ENCODE data around the gene KLHDC10. TPM values are rescaled to one million over a fixed set of nuclear protein-coding genes. Genes with fewer than 3 reads are reported as not detected.
"Not testable (repeated sequence)": the region's sequence is repeated elsewhere in the genome, so short reads cannot be mapped to it uniquely, and the experiment has no call there.

Gene KLHDC10
- polyA plus RNA-seq, 1 donor from 2014 or later: 59.1 TPM

DNA sequence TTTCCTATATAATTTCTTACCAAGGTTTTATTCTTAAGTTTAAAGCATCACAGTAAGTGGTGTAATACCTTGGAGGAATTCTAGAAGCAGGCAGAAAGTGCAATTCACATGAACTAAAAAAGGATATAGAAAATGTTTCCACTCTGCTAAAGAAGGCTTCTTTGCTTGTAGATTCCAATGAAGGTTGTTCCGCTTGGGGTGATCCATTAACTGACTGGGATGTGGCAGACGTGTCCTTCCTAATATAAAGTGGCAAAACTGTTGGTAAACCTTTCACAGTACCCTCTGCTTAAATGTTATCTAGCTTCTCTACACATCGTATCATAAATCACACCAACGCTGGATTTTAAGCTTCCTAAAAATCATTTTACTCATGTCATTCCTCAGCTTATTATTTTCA is 21.4 kb upstream of the KLHDC10 start:
- Histone ChIP-seq H3K4me2 (ENCODE audit: low read length) (no peak overlapping the region), H3F3A (ENCODE audit: insufficient read depth, low read length, poor library complexity, severe bottlenecking) (no peaks in the 10 kb centered on the region), H3K36me3 (ENCODE audit: insufficient read depth, low read length) (peaks cover 4% of the 10 kb centered on the region), H3K4me3 (ENCODE audit: low read length) (no peak overlapping the region), H3K27ac (ENCODE audit: low read length) (no peak overlapping the region), H2AFZ (ENCODE audit: low read depth, low read length) (no peak overlapping the region), H4K20me1 (ENCODE audit: insufficient read depth) (no peaks in the 10 kb centered on the region), H3K27me3 (ENCODE audit: insufficient read depth, low read depth, low read length) (no peaks in the 10 kb centered on the region), H3K9me2 (ENCODE audit: insufficient read depth, low read length) (no peaks in the 10 kb centered on the region), H3K9me3 (ENCODE audit: low read length) (no peaks in the 10 kb centered on the region), H3K79me2 (replicated peaks; ENCODE audit: insufficient read depth, low read length) (peaks cover 13% of the 10 kb centered on the region), H3K9ac (ENCODE audit: low read length) (no peak overlapping the region)
- no peak for TF ChIP-seq TAF1 (IDR thresholded peaks at IDR 0.05; ENCODE audit: low read depth)

DNA sequence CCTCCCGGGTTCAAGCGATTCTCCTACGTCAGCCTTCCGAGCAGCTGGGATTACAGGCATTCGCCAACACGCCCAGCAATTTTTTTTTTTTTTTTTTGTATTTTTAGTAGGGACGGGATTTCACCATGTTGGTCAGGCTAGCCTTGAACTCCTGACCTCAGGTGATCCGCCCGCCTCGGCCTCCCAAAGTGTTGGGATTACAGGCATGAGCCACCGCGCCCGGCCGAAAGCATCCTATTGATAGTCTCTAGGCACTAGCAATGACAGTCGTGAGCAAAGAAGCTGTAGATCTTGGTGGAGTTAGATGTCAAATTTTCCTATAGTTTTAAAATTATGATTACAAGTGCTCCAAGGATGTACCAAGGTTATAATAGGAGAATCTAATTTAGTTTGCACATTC is 18.1 kb upstream of the KLHDC10 start:
- not testable (repeated sequence) for H3K9me2 ChIP-seq (ENCODE audit: insufficient read depth, low read length); H3K36me3 ChIP-seq (ENCODE audit: insufficient read depth, low read length); H3K27me3 ChIP-seq (ENCODE audit: insufficient read depth, low read depth, low read length); H4K20me1 ChIP-seq (ENCODE audit: insufficient read depth); H3F3A ChIP-seq (ENCODE audit: insufficient read depth, low read length, poor library complexity, severe bottlenecking); H3K27ac ChIP-seq (ENCODE audit: low read length); H3K9me3 ChIP-seq (ENCODE audit: low read length); H3K4me2 ChIP-seq (ENCODE audit: low read length); H3K4me3 ChIP-seq (ENCODE audit: low read length); H2AFZ ChIP-seq (ENCODE audit: low read depth, low read length); H3K9ac ChIP-seq (ENCODE audit: low read length)
- H3K79me2 ChIP-seq (replicated peaks; ENCODE audit: insufficient read depth, low read length): peaks cover 13% of the 10 kb centered on the region

DNA sequence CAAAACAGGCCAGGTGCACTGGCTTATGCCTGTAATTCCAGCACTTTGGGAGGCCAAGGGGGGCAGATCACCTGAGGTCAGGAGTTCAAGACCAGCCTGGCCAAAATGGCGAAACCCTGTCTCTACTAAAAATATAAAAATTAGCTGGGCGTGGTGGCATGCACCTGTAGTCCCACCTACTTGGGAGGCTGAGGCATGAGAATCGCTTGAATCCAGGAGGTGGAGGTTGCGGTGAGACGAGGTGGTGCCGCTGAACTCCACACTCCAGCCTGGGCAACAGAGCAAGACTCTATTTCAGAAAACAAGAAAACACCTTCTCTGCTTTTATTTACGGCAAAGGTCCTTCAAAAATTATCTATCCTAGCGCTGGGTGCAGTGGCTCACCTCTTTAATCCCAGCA is 15.1 kb upstream of the KLHDC10 start:
- not testable (repeated sequence) for H3K27ac ChIP-seq (ENCODE audit: low read length); H3K4me2 ChIP-seq (ENCODE audit: low read length); H3K36me3 ChIP-seq (ENCODE audit: insufficient read depth, low read length); H3K9me3 ChIP-seq (ENCODE audit: low read length); H3K9ac ChIP-seq (ENCODE audit: low read length); H3F3A ChIP-seq (ENCODE audit: insufficient read depth, low read length, poor library complexity, severe bottlenecking); H4K20me1 ChIP-seq (ENCODE audit: insufficient read depth); H3K4me3 ChIP-seq (ENCODE audit: low read length); H2AFZ ChIP-seq (ENCODE audit: low read depth, low read length); H3K27me3 ChIP-seq (ENCODE audit: insufficient read depth, low read depth, low read length); H3K9me2 ChIP-seq (ENCODE audit: insufficient read depth, low read length)
- H3K79me2 ChIP-seq (replicated peaks; ENCODE audit: insufficient read depth, low read length): peaks cover 12% of the 10 kb centered on the region

DNA sequence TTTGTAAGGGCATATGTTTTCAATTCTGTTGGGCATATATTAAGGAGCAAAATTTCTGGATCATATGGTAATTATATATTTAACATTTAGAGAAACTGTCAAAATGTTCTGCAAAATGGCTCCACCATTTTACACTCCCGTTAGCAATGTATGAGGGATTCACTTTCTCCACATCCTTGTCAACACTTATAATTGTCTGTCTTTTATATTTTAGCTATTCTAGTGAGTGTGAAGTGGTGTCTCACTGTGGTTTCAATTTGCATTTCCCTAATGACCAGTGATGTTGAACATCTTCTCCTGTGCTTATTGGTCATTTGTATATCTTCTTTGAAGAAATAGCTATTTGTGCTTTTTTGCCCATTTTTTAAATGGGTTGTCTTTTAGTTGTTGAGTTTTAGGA is 8.1 kb upstream of the KLHDC10 start:
- H3K9me2 ChIP-seq (ENCODE audit: insufficient read depth, low read length): no peaks in the 10 kb centered on the region
- TF ChIP-seq POLR2AphosphoS5 (IDR thresholded peaks at IDR 0.05): no peak
- TF ChIP-seq RAD21 (conservative IDR thresholded peaks at IDR 0.05): no peak
- TF ChIP-seq SMC3 (conservative IDR thresholded peaks at IDR 0.05; ENCODE audit: poor library complexity): no peak
- TF ChIP-seq TAF1 (IDR thresholded peaks at IDR 0.05; ENCODE audit: low read depth): no peak
- no peak for TF ChIP-seq MXI1 (conservative IDR thresholded peaks at IDR 0.05; ENCODE audit: poor library complexity, severe bottlenecking)
- no peak for TF ChIP-seq EP300 (conservative IDR thresholded peaks at IDR 0.05; ENCODE audit: poor library complexity, severe bottlenecking)
- no peak for TF ChIP-seq EZH2 (IDR thresholded peaks at IDR 0.05; ENCODE audit: borderline replicate concordance, insufficient read depth, low read length, poor library complexity, severe bottlenecking)
- TF ChIP-seq, protein P1, sequence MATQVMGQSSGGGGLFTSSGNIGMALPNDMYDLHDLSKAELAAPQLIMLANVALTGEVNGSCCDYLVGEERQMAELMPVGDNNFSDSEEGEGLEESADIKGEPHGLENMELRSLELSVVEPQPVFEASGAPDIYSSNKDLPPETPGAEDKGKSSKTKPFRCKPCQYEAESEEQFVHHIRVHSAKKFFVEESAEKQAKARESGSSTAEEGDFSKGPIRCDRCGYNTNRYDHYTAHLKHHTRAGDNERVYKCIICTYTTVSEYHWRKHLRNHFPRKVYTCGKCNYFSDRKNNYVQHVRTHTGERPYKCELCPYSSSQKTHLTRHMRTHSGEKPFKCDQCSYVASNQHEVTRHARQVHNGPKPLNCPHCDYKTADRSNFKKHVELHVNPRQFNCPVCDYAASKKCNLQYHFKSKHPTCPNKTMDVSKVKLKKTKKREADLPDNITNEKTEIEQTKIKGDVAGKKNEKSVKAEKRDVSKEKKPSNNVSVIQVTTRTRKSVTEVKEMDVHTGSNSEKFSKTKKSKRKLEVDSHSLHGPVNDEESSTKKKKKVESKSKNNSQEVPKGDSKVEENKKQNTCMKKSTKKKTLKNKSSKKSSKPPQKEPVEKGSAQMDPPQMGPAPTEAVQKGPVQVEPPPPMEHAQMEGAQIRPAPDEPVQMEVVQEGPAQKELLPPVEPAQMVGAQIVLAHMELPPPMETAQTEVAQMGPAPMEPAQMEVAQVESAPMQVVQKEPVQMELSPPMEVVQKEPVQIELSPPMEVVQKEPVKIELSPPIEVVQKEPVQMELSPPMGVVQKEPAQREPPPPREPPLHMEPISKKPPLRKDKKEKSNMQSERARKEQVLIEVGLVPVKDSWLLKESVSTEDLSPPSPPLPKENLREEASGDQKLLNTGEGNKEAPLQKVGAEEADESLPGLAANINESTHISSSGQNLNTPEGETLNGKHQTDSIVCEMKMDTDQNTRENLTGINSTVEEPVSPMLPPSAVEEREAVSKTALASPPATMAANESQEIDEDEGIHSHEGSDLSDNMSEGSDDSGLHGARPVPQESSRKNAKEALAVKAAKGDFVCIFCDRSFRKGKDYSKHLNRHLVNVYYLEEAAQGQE (IDR thresholded peaks at IDR 0.05; ENCODE audit: borderline replicate concordance): no peak
- TF ChIP-seq, protein P2, sequence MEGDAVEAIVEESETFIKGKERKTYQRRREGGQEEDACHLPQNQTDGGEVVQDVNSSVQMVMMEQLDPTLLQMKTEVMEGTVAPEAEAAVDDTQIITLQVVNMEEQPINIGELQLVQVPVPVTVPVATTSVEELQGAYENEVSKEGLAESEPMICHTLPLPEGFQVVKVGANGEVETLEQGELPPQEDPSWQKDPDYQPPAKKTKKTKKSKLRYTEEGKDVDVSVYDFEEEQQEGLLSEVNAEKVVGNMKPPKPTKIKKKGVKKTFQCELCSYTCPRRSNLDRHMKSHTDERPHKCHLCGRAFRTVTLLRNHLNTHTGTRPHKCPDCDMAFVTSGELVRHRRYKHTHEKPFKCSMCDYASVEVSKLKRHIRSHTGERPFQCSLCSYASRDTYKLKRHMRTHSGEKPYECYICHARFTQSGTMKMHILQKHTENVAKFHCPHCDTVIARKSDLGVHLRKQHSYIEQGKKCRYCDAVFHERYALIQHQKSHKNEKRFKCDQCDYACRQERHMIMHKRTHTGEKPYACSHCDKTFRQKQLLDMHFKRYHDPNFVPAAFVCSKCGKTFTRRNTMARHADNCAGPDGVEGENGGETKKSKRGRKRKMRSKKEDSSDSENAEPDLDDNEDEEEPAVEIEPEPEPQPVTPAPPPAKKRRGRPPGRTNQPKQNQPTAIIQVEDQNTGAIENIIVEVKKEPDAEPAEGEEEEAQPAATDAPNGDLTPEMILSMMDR (IDR thresholded peaks at IDR 0.05; ENCODE audit: poor library complexity, severe bottlenecking): no peak
- no peak overlapping the region for H3K4me2 ChIP-seq (ENCODE audit: low read length)
- H4K20me1 ChIP-seq (ENCODE audit: insufficient read depth): no peaks in the 10 kb centered on the region
- no peak overlapping the region for H2AFZ ChIP-seq (ENCODE audit: low read depth, low read length)
- H3K36me3 ChIP-seq (ENCODE audit: insufficient read depth, low read length): no peaks in the 10 kb centered on the region
- H3K9ac ChIP-seq (ENCODE audit: low read length): no peak overlapping the region
- H3K27ac ChIP-seq (ENCODE audit: low read length): no peak overlapping the region
- no peaks in the 10 kb centered on the region for H3K79me2 ChIP-seq (replicated peaks; ENCODE audit: insufficient read depth, low read length)
- H3F3A ChIP-seq (ENCODE audit: insufficient read depth, low read length, poor library complexity, severe bottlenecking): no peaks in the 10 kb centered on the region
- H3K4me3 ChIP-seq (ENCODE audit: low read length): no peak overlapping the region
- H3K9me3 ChIP-seq (ENCODE audit: low read length): no peaks in the 10 kb centered on the region
- no peaks in the 10 kb centered on the region for H3K27me3 ChIP-seq (ENCODE audit: insufficient read depth, low read depth, low read length)
